ENCODE results near the gene PRR12.

- TF ChIP-seq EP300 (IDR thresholded peaks at IDR 0.05) (no peak), CTCF (IDR thresholded peaks at IDR 0.05) (no peak), POLR2A (IDR thresholded peaks at IDR 0.05) (no peak)
Observed at GRCh38 chr19:49658566-49659442, 67.8 kb downstream of the PRR12 start.

Data from tibial nerve (tissue), 4 donors.